ENCODE data around the gene DOCK9.

The DOCK9 gene

DNA sequence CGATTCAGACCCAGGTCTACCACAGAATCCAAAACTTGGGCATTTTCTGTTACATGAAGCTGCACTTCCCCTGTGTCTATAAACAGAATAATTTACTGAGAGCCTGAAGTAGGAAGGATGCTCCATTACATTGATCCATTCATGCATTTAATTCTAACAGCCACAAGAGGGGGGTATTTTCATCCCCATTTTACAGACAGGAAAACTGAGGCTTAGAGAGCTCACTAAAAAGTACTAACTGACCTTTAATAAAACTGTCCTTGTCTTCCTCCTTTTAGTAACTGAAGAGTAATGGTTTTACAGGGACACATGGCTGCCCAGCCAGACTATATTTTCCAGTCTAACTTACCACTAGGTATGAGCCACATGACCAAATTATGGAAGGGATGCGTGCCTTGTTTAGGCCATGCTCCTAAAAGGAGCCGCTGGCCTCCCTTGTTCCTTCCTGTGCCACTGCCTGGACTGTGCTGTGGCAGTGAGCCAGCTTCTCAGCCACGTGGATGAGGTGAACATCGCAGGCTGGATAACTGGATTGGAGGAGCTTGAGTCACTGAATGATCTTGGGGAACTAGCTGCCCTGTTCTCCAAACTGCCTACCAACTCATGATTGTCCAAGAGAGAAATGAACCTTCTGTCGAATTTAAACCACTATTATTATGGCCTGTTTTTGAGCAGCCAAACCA is 108.3 kb downstream of the DOCK9 start:
- TF ChIP-seq, protein P1, sequence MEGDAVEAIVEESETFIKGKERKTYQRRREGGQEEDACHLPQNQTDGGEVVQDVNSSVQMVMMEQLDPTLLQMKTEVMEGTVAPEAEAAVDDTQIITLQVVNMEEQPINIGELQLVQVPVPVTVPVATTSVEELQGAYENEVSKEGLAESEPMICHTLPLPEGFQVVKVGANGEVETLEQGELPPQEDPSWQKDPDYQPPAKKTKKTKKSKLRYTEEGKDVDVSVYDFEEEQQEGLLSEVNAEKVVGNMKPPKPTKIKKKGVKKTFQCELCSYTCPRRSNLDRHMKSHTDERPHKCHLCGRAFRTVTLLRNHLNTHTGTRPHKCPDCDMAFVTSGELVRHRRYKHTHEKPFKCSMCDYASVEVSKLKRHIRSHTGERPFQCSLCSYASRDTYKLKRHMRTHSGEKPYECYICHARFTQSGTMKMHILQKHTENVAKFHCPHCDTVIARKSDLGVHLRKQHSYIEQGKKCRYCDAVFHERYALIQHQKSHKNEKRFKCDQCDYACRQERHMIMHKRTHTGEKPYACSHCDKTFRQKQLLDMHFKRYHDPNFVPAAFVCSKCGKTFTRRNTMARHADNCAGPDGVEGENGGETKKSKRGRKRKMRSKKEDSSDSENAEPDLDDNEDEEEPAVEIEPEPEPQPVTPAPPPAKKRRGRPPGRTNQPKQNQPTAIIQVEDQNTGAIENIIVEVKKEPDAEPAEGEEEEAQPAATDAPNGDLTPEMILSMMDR (conservative IDR thresholded peaks at IDR 0.05; ENCODE audit: low read depth, low read length), result peak; percentile 56
- Histone ChIP-seq H3K4me2 (no peak overlapping the region), H3K36me3 (ENCODE audit: insufficient read depth) (no peaks in the 10 kb centered on the region), H3K4me3 (IDR thresholded peaks at IDR 0.05; ENCODE audit: insufficient read depth, low read depth, low read length) (no peak overlapping the region), H3K27ac (no peak overlapping the region), H4K20me1 (ENCODE audit: insufficient read depth) (no peaks in the 10 kb centered on the region), H3K4me1 (ENCODE audit: low read depth, poor library complexity, severe bottlenecking) (peaks cover 3% of the 10 kb centered on the region), H3K9ac (no peak overlapping the region), H3K79me2 (ENCODE audit: insufficient read depth, low read depth) (no peaks in the 10 kb centered on the region), H3K27me3 (ENCODE audit: insufficient read depth, low read depth) (no peaks in the 10 kb centered on the region), H2AFZ (ENCODE audit: low read depth) (no peak overlapping the region)

DNA sequence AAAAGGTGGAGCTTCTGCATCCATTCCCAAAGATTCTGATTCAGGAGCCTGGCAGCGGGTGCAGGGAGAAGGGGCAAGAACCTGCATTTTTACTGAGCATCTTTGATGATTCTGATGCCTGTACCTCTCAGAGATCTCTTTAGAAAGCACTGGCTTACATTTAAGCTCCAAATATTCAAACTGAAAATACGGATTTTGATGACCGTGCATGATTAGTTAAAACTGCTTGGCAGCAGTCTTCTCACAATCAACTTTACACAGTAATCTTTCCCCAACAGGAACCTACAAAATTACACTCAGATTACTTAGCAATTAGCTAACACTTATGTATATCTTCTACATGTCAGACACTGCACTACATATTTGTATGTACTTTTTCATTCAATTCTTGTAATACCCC is 108.9 kb downstream of the DOCK9 start:
- Histone ChIP-seq H3K9ac (no peak overlapping the region), H3K27me3 (ENCODE audit: insufficient read depth, low read depth) (no peaks in the 10 kb centered on the region), H2AFZ (ENCODE audit: low read depth) (no peak overlapping the region), H3K27ac (no peak overlapping the region), H3K79me2 (ENCODE audit: insufficient read depth, low read depth) (no peaks in the 10 kb centered on the region), H3K4me2 (no peak overlapping the region), H3K36me3 (ENCODE audit: insufficient read depth) (no peaks in the 10 kb centered on the region), H3K4me3 (IDR thresholded peaks at IDR 0.05; ENCODE audit: insufficient read depth, low read depth, low read length) (no peak overlapping the region), H3K4me1 (ENCODE audit: low read depth, poor library complexity, severe bottlenecking) (no peaks in the 10 kb centered on the region), H4K20me1 (ENCODE audit: insufficient read depth) (no peaks in the 10 kb centered on the region)
- TF ChIP-seq, protein P1 (conservative IDR thresholded peaks at IDR 0.05; ENCODE audit: low read depth, low read length), result no peak

DNA sequence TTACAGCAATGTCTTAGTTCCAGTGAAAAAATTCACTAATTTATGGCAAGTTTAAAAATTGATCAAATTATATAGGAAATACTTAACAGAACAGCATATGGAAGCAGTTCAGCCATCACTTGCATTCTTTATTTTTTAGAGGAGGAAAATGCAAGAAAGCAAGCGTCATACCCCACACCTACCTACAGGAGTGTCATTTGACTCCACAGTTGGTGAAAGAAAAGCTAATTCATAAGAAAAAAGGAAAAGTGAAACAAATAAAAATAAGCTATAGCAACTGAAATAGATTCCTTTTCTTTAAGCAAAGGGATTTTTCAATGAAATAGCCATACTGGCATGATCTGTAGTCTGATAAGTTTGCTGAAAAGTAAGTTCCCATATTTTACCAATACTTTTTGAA is 111.0 kb downstream of the DOCK9 start:
- H3K4me1 ChIP-seq (ENCODE audit: low read depth, poor library complexity, severe bottlenecking), result no peaks in the 10 kb centered on the region

DNA sequence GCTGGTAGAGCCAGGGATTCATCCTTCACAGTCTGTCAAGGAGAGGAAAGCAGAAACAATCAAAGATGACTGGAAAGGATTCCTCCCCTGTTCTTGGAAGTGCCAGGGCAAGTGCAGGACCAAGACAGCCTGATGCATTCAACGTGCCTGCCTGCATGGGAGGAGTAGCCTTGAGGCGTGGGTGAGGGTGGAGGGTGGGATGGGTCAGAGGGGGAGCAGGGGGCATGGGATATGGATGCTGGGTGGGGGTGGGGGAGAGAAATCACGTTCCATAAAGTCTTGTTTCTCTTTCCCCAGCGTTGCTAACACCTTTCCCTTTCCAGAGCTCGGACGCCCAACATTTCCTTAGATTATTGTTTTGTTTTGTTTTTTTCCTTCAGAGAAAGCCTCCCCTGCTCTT is 117.4 kb downstream of the DOCK9 start:
- no peak overlapping the region for H3K9ac ChIP-seq
- no peak overlapping the region for H3K4me2 ChIP-seq
- H3K79me2 ChIP-seq (ENCODE audit: insufficient read depth, low read depth), result no peaks in the 10 kb centered on the region
- H3K36me3 ChIP-seq (ENCODE audit: insufficient read depth), result no peaks in the 10 kb centered on the region
- H3K27ac ChIP-seq, result no peak overlapping the region
- H3K4me3 ChIP-seq (IDR thresholded peaks at IDR 0.05; ENCODE audit: insufficient read depth, low read depth, low read length), result no peak overlapping the region
- TF ChIP-seq, protein P1 (conservative IDR thresholded peaks at IDR 0.05; ENCODE audit: low read depth, low read length), result no peak
- H2AFZ ChIP-seq (ENCODE audit: low read depth), result no peak overlapping the region
- no peaks in the 10 kb centered on the region for H3K4me1 ChIP-seq (ENCODE audit: low read depth, poor library complexity, severe bottlenecking)
- H3K27me3 ChIP-seq (ENCODE audit: insufficient read depth, low read depth), result no peaks in the 10 kb centered on the region
- no peaks in the 10 kb centered on the region for H4K20me1 ChIP-seq (ENCODE audit: insufficient read depth)

More for the DNA sequence above, 111.0 kb downstream of the DOCK9 start:
- H3K27ac ChIP-seq, result no peak overlapping the region
- H3K36me3 ChIP-seq (ENCODE audit: insufficient read depth), result no peaks in the 10 kb centered on the region
- TF ChIP-seq, protein P1 (conservative IDR thresholded peaks at IDR 0.05; ENCODE audit: low read depth, low read length), result no peak
- H3K79me2 ChIP-seq (ENCODE audit: insufficient read depth, low read depth), result no peaks in the 10 kb centered on the region
- H3K9ac ChIP-seq, result no peak overlapping the region
- H3K4me2 ChIP-seq, result no peak overlapping the region
- no peak overlapping the region for H3K4me3 ChIP-seq (IDR thresholded peaks at IDR 0.05; ENCODE audit: insufficient read depth, low read depth, low read length)
- H2AFZ ChIP-seq (ENCODE audit: low read depth), result no peak overlapping the region
- no peaks in the 10 kb centered on the region for H3K27me3 ChIP-seq (ENCODE audit: insufficient read depth, low read depth)
- no peaks in the 10 kb centered on the region for H4K20me1 ChIP-seq (ENCODE audit: insufficient read depth)
